Cardiac muscle cell (in vitro differentiated cells and primary cell): ENCODE measurements around the gene GAA. TPM values are rescaled to one million over a fixed set of nuclear protein-coding genes. Genes with fewer than 3 reads are reported as not detected.
A peak's percentile ranks its signal among the peaks of the same experiment; 100 is the strongest.

Experiments used
- DNase-seq, 2 donors: peaks; one replicate each; pipeline versions ENCODE4 v3.0.0 to v3.0.0-alpha.2; 2010 to 2017; ENCODE audit warnings: low read depth in 1 of 2, low spot score in 1 of 2
- H3K27ac ChIP-seq: fragments of 200-600 bp; sonication (generic); 2 replicates; pipeline ENCODE4 v1.5.1; 2016
- H3K27me3 ChIP-seq: fragments of 200-600 bp; sonication (generic); 2 replicates; pipeline ENCODE4 v1.6.0; 2016; ENCODE audit warnings: control low read depth
- H3K36me3 ChIP-seq: fragments of 200-600 bp; sonication (generic); 2 replicates; pipeline ENCODE4 v1.5.1; 2016; ENCODE audit warnings: control low read depth
- H3K4me1 ChIP-seq: fragments of 200-600 bp; sonication (generic); 2 replicates; pipeline ENCODE4 v1.8.1; 2017; ENCODE audit warnings: low read depth, mild to moderate bottlenecking, mixed run types
- H3K4me3 ChIP-seq: fragments of 200-600 bp; sonication (generic); 2 replicates; pipeline ENCODE4 v1.5.1; 2016; ENCODE audit warnings: mild to moderate bottlenecking
- H3K9me3 ChIP-seq: fragments of 200-600 bp; sonication (generic); 2 replicates; pipeline ENCODE4 v1.5.1; 2017; ENCODE audit warnings: low read depth, mild to moderate bottlenecking, control low read depth
- polyA plus RNA-seq: library from polyadenylated mRNA; unstranded; fragments of >200 nt; fragmentation: Nextera tagmentation; extraction: Ambion mirVana; gene quantifications from 2 replicates; pipeline ENCODE4 v1.2.1, GENCODE V29; 2016
- total RNA-seq: library from RNA; depleted of rRNA; stranded (reverse); fragments of >200 nt; gene quantifications from 2 replicates; pipeline ENCODE4 v1.2.3, GENCODE V29; 2016
- TF ChIP-seq, protein P1 (sequence below): IDR thresholded peaks from 2 replicates; pipeline ENCODE4 v1.5.1; 2012; ENCODE audit warnings: low read depth, mild to moderate bottlenecking, low read length

The GAA gene
- total and polyA plus RNA-seq, 2 experiments from 2014 or later: 72.7 to 150 TPM

DNA sequence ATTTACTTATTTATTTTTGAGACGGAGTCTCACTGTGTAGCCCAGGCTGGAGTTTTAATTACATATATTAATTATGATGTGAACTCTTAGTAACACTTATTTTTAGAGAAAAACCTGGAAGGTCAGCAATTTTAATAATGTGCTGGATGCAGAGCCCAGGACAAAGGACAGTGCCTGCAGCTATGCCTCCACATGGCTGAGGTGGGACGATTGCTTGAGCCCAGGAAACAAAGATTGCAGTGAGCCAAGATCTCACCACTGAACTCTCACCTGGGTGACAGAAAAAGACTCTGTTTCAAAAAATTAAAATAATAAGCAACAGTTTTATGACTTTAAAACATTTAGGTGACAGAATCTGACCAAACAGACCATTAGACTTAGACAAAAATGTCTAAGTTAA is 57.5 kb downstream of the GAA start:
- H3K4me1 ChIP-seq: no peaks in the 10 kb centered on the region

DNA sequence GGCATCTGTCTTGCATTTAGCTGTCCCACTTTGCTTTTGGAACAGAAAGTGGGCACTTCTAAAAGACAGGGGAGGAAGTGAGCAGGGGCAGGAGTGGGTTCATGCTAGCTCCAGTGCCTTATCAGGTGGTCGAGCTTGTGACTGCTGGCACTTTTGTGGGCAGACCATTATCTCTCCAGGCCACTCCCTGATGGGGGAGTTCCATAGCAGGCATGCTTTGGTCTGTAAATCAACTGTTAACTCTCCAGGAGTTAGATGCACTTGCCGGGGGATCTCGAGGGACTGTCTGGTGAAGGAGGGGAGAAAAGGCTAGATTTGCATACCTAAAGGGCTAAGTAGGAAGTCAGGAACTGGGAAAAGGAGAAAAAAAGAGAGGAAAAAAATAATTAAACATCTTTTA is 59.2 kb downstream of the GAA start:
- DNase-seq: no peak
- no peaks in the 10 kb centered on the region for H3K36me3 ChIP-seq
- H3K27me3 ChIP-seq: no peaks in the 10 kb centered on the region
- H3K4me1 ChIP-seq: no peaks in the 10 kb centered on the region
- no peaks in the 10 kb centered on the region for H3K9me3 ChIP-seq
- no peak overlapping the region for H3K27ac ChIP-seq
- TF ChIP-seq, protein P1, sequence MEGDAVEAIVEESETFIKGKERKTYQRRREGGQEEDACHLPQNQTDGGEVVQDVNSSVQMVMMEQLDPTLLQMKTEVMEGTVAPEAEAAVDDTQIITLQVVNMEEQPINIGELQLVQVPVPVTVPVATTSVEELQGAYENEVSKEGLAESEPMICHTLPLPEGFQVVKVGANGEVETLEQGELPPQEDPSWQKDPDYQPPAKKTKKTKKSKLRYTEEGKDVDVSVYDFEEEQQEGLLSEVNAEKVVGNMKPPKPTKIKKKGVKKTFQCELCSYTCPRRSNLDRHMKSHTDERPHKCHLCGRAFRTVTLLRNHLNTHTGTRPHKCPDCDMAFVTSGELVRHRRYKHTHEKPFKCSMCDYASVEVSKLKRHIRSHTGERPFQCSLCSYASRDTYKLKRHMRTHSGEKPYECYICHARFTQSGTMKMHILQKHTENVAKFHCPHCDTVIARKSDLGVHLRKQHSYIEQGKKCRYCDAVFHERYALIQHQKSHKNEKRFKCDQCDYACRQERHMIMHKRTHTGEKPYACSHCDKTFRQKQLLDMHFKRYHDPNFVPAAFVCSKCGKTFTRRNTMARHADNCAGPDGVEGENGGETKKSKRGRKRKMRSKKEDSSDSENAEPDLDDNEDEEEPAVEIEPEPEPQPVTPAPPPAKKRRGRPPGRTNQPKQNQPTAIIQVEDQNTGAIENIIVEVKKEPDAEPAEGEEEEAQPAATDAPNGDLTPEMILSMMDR: no peak
- H3K4me3 ChIP-seq: no peak overlapping the region

More for the DNA sequence above, 57.5 kb downstream of the GAA start:
- no peaks in the 10 kb centered on the region for H3K27me3 ChIP-seq
- TF ChIP-seq, protein P1: no peak
- no peak for DNase-seq
- H3K27ac ChIP-seq: no peak overlapping the region
- H3K36me3 ChIP-seq: no peaks in the 10 kb centered on the region
- no peaks in the 10 kb centered on the region for H3K9me3 ChIP-seq
- H3K4me3 ChIP-seq: no peak overlapping the region

DNA sequence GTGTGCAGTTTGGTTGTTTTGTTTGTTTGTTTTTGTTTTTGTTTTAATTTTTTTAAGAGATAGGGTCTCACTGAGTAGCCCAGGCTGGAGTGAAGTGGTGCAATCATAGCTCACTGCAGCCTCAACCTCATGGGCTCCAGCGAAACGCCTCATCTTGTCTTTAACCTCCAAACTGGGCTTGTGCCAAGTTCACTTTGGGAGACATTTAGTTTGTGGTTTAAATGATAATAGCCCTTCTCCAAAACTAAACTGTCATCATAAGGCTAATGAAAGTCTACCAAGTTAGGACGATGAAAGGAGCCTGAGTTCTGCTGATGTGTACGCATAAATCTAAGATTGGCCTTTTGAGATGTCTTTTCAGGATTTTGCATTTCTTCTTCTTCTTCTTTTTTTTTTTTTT is 62.0 kb downstream of the GAA start:
- Histone ChIP-seq H3K4me1 (no peaks in the 10 kb centered on the region), H3K27me3 (no peaks in the 10 kb centered on the region), H3K9me3 (no peaks in the 10 kb centered on the region), H3K27ac (no peak overlapping the region), H3K4me3 (no peak overlapping the region), H3K36me3 (no peaks in the 10 kb centered on the region)
- DNase-seq: peak in 1 of 2 donors; percentile 55
- TF ChIP-seq, protein P1: no peak

GRCh38 chr17:80164185-80164584 is 62.8 kb downstream of the GAA start:
- Histone ChIP-seq H3K4me1 (no peaks in the 10 kb centered on the region), H3K27me3 (no peaks in the 10 kb centered on the region), H3K27ac (no peak overlapping the region), H3K9me3 (no peaks in the 10 kb centered on the region), H3K4me3 (no peak overlapping the region), H3K36me3 (no peaks in the 10 kb centered on the region)
- TF ChIP-seq, protein P1: no peak
- no peak for DNase-seq

GRCh38 chr17:80166446-80166845 is 65.1 kb downstream of the GAA start:
- no peak for DNase-seq
- Histone ChIP-seq H3K9me3 (no peaks in the 10 kb centered on the region), H3K4me1 (no peaks in the 10 kb centered on the region), H3K36me3 (no peaks in the 10 kb centered on the region), H3K27ac (no peak overlapping the region), H3K27me3 (no peaks in the 10 kb centered on the region), H3K4me3 (no peak overlapping the region)
- TF ChIP-seq, protein P1: no peak

GRCh38 chr17:80168371-80168770 is 67.0 kb downstream of the GAA start:
- H3K36me3 ChIP-seq: no peaks in the 10 kb centered on the region
- no peaks in the 10 kb centered on the region for H3K27me3 ChIP-seq
- TF ChIP-seq, protein P1: no peak
- DNase-seq: no peak
- no peak overlapping the region for H3K4me3 ChIP-seq
- H3K4me1 ChIP-seq: no peaks in the 10 kb centered on the region
- no peaks in the 10 kb centered on the region for H3K9me3 ChIP-seq
- no peak overlapping the region for H3K27ac ChIP-seq
